Measurements from ENCODE around the gene SLC17A9.

- TF ChIP-seq REST (IDR thresholded peaks at IDR 0.05; ENCODE audit: unreplicated experiment), result no peak
- no peak for TF ChIP-seq CTCF (conservative IDR thresholded peaks at IDR 0.05; ENCODE audit: low read depth in 2 of 2)
- TF ChIP-seq EZH2 (IDR thresholded peaks at IDR 0.05; ENCODE audit: low read depth, unreplicated experiment), result no peak
- TF ChIP-seq EZH2phosphoT487 (IDR thresholded peaks at IDR 0.05; ENCODE audit: unreplicated experiment), result no peak
- no peak for TF ChIP-seq POLR2AphosphoS5 (IDR thresholded peaks at IDR 0.05; ENCODE audit: low read depth)
- TF ChIP-seq NANOG (IDR thresholded peaks at IDR 0.05; ENCODE audit: borderline replicate concordance), result no peak
- TF ChIP-seq JUNB (IDR thresholded peaks at IDR 0.05; ENCODE audit: unreplicated experiment), result no peak
- TF ChIP-seq ZNF331 (CRISPR knock-in tag; IDR thresholded peaks at IDR 0.05; ENCODE audit: low read depth), result no peak
- TF ChIP-seq STAT1 (IDR thresholded peaks at IDR 0.05; ENCODE audit: unreplicated experiment), result no peak
- no peak for TF ChIP-seq ZNF114 (CRISPR knock-in tag; IDR thresholded peaks at IDR 0.05)
Observed at GRCh38 chr20:62969939-62970306, 17.4 kb downstream of the SLC17A9 start.
